GM18520 (cell line): Measurements from ENCODE around the gene IGFLR1.
A peak's percentile ranks its signal among the peaks of the same experiment; 100 is the strongest.

Source experiments
- ATAC-seq: cut with Tn5 transposase; IDR thresholded peaks from one replicate; pipeline ENCODE4 v1.9.1; 2021; ENCODE audit not compliant: unreplicated experiment

Gene IGFLR1

DNA sequence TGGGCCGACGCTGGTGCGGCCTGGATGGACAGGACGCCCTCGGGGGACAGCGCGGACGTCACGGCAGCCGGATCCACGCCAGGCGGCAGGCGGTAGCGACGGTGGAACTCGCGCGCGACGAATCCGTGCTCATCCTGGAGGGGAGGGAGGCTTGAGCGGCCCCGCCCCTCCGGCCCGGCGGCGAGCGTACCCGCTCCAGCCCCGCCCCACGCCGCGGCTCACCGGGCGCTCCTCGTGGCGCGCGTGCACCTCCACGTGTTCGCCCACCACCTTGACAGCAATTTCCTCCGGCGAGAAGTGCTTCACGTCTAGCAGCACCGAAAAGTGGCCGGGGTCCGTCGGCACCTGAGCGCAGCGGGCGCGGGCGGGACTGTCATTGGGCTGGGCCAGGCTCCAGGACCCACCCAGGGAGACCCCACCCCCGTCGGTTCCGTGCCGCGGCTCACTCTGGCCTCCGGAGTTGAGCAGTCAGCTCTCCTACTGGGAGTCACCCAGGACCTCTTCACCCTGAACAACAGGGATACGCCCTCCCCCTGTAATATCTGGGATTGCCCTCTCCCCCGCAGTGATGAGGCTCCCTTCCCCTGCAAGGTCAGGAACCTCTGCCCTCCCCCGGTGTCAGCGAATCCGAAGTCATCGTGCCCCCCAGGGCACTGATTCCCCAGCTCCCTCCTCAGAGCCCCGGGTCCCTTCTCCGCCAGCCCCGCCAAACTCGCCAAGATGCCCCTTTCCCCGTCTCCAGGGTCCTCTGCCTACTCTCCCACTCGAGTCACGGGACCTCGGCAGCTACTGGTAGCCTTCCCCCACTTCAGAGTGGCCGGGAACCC, 13.5 kb upstream of the IGFLR1 start:
- ATAC-seq = no peak

- ATAC-seq = no peak
Observed at GRCh38 chr19:35755131-35755549, 12.9 kb upstream of the IGFLR1 start.

DNA sequence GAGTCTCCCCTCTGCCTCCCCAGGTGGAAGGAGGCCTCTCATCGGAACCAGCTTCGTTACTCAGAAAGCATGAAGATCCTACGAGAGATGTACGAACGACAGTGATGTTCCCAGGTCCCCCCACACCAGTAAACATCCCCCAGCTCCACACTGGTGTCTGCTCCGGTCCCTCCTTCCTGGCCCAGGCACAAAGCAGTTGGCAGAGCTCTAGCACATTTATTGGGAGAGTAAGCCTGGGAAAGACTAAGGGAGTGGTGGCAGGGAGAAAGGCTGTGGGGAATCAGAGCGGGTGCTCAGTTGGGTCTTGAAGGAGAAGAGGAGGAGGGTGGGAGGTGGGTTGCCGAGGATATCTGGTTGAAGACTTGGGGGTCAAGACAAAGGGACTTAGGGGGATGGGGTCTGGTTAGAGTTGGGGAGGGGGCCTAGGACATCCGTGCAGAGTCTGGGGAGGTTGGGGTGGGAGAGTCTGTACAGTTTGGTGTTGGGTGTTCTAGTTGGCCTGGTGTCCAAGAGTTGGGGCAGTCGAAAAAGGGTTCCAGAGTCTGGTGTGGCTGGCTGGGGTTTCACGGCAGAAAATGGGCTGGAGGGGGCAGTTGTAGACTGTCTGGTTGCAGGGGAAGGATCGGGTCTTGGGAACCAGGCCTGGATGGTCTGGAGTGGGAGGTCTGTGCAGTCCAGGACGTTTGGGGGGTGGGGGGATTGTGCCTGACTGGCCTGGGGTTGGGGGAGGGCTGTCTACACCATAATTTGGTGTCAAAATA, 12.3 kb upstream of the IGFLR1 start:
- ATAC-seq = no peak

- ATAC-seq = no peak
Observed at GRCh38 chr19:35753634-35754369, 11.6 kb upstream of the IGFLR1 start.

- ATAC-seq = no peak
Observed at GRCh38 chr19:35752746-35753350, 10.6 kb upstream of the IGFLR1 start.

DNA sequence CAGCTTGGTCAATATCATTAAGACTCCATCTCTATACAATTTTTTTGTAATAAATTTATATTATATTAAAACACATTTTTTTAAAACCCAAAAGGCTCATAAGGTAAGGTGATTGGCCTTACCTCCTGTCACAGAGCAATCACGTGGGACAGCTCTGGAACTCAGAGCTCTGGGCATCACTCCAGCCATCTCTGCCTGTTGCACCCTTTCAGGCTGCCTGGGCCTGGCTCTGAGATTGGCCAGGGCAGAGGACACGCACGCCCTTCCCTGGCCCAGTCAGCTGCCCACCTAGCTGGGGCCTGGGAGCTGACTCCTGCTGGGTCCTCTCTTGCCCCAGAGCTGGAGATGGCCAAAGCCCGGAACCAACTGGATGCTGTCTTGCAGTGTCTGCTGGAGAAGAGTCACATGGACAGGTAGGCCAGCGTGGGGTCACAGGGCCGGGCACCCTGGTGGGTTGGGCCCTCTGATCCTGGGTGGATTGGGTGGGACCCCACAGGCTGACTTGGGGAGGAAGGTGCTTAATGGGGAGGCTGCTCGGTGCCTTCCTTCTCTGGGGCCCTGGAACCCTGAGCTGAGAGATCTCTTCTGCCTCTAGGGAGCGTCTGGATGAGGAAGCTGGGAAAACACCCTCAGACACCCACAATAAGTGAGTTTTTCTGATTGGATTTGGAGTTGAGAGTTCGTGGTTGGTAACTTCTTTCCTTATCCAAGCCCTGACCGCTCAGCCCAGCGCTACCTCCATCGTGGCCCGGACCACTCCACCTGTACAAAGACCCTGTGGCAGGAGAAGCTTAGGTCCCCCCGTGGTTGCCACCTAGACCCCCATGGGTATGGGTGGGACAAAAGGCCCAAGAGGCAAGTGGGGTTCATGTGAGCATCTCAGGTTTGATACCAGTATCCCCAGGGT, 9.8 kb upstream of the IGFLR1 start:
- ATAC-seq = no peak

DNA sequence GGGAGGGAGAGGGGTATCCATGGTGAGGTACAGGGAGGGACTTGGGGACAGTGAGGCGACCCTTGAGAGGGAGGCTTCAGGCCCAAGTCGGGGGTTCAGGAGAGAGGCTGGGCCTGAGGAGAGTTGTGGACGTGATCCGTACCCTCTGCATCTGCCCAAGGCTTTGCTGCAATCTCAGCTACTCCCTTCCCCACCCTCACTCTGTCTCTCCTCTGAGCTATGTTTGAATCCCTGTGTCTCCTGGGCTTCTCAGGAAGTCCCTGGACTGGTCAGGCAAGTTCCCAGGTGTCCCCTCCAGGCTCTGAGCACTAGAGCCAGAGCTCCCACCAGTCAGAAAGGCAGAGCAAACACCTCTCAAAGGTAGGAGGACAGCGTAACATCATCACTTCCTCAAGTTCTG, 7.9 kb upstream of the IGFLR1 start:
- ATAC-seq = no peak

DNA sequence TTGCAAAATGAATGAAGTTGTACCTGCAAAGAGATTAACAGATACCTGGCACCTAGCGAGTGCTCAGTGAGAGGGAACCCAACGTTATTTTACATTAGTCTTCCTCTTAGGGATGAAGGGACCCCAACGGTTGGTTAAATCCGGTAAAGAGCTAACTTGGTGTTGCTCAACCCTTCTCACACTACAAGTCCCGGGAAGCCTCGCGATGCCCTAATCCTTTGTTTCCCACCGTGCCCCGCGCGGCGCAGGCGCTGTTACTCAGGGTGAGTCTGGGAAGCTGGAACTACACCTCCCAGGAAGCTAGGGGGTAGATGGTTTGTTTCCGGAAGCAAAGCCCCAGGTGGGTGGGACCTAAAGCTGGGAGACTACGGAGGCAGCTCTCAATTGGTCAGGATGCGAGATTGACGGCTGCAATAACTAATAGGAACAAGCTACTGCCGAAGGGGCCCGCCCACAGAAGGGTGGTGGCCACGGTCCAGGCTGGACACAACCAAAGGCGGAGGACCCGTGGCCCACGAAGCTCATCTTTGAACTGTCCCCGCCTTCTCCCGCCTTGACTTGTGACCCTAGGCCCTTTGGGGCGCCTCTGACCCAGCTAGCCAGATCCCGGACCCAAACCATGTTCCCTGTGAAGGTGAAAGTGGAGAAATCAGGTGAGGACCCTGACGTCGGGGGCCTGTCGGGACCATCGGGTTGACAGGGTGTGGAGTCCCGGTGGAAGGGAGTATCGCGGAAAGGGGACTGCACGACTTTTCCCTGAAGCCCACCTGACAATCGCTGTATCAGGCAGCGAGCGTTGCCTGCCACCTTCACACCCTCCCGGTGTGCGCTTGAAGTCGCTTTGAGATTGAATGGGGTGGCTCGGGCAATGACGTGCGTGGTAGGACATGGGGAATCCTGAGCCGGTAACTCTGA, 6.1 kb upstream of the IGFLR1 start, which contains the start of gene LIN37:
Gene LIN37, plus strand, starts transcription at position 471 of the 915 bp plus-strand sequence. Its CDS starts 149 bp downstream, at position 620.
- ATAC-seq = peak; percentile 71

DNA sequence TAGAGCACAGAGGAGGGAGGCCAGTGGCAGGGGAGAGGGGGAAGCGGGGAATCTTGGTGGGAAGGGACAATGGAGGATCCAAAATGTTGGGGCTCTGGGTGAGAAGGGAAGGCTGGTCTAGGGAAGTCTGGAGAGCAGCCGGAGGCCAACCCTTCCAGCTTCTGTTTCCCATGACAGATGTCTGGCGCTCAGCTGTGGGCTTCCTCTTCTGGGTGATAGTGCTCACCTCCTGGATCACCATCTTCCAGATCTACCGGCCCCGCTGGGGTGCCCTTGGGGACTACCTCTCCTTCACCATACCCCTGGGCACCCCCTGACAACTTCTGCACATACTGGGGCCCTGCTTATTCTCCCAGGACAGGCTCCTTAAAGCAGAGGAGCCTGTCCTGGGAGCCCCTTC, 4.3 kb upstream of the IGFLR1 start:
- no peak for ATAC-seq

GRCh38 chr19:35746087-35746462, 3.8 kb upstream of the IGFLR1 start:
- ATAC-seq = no peak

DNA sequence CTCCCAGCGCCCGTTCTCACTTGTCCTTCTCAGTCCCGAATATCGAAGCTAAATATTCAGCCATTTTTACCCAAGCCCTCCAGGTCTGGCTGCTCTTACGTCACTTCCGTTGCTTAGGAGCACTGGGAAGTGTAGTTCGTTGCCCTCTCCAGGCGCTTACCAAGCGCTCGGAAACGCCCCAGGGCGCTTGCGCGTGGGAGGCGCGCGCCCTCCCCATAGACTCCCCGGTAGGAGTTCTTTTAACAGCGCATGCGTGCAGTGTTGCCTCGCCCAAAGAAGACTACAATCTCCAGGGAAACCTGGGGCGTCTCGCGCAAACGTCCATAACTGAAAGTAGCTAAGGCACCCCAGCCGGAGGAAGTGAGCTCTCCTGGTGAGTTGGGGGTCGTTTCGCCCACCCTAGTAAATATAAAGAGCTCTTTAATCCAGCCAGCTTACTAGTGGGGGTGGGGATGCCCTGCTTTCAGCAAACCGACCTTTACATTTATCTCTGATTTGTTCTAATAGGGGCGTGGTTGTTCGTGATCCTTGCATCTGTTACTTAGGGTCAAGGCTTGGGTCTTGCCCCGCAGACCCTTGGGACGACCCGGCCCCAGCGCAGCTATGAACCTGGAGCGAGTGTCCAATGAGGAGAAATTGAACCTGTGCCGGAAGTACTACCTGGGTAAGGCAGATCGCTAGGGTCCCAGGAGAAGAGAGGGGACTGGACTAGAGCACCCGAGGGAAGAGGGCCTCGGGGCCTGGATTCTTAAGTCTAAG, 3.3 kb upstream of the IGFLR1 start, which contains the start of the genes PSENEN and U2AF1L4:
Gene PSENEN, plus strand, starts transcription at position 324 of the 759 bp plus-strand sequence. Its CDS starts 280 bp downstream, at position 604.
Gene U2AF1L4, minus strand, starts transcription at position 91 of the 759 bp plus-strand sequence. Its CDS starts 27 bp downstream, at position 64.
- ATAC-seq = peak; percentile 45

DNA sequence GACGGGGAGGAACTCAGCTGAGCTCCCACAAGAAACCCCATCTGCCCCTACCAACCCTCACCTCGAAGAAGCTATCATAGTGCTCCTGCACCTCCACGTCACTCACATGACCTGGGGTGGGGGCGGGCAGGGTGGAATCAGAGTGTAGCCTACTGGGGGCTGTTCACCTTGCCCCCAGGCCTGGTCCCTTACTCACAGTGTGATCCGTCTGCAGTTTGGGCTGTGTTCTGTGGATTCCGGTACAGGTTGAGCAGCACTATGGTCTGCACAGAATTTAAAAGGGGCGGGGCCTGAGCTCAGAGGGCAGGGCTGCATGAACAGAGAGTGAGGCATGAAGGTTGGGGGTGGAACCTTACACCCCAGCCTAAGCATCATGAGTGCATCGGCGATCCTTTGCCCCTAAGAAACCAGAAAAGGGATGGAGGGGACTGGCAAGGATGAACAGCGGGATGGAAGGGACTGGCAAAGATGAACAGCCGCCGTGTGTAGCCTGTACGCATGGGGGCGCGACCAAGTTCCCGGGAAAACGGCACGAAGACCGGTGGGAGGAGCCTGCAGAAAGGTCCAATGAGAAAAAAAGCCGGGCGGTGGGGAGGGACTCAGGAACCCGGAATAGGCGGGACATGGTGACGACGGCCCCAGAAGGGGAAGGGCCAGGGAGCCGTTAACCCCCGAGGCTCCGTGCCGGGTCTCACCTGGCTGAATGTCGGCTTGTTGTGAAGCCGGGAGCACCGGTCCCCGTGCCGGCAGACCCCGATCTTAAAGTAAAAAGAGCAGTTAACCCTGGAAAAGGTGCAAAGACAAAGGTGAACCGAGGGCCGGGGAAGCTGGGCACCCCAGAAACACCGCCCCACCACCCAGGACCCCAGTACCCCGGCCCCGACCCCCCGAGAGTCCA, 2.4 kb upstream of the IGFLR1 start:
- peak; percentile 14 for ATAC-seq

DNA sequence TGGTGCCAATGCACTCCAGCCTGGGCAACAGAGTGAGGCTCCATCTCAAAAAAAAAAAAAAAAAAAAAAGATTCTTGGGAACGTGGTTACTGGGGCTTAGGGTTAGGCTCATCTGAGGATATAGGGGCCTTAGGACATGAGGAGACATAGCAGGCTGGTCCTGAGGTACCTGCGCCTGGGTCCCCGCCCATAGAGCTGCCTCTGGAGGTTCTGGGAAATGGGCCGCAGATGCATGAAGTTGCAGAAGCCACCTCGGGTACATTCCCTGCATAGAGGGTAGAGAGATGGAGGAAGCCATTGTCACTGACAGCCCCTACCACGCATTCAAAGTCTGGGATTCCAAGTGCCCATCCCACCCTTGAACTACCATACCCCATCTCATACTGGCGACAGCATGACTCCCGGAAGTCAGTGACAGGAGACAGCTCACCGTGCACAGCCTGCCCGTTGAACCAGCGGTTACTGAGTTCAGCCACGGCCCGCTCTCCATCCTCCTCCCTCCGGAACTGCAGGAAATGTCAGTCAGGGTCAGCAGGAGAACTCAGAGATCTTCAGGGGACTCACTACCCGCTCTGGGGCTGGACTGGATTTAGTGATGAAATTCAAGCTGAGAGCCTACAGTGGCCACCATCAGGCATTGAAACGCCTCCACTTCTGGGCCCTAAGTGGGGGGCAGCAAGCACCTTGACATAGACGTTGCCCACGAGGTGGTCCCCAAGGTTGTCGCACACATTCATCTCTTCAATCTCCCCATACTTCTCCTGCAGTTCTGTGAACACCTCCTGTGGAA, 1.6 kb upstream of the IGFLR1 start:
- no peak for ATAC-seq

DNA sequence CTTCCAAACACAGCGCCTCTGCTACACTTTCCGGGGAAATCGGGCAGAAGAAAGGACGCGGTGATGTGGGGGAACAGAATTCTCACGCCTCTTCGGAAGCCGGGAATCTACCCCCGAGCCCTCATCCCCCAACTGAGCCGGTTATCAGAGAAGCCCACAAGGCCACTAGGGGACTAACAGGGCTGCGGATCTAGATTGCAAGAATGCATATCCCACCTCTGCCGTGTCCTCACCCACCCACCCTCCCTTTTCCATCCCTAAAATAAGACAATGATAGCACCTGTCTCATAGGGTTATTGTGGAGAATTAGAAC, 1.1 kb downstream of the IGFLR1 start:
- ATAC-seq = no peak

- peak; percentile 40 for ATAC-seq
Observed at GRCh38 chr19:35740423-35741202, 1.6 kb downstream of the IGFLR1 start.

DNA sequence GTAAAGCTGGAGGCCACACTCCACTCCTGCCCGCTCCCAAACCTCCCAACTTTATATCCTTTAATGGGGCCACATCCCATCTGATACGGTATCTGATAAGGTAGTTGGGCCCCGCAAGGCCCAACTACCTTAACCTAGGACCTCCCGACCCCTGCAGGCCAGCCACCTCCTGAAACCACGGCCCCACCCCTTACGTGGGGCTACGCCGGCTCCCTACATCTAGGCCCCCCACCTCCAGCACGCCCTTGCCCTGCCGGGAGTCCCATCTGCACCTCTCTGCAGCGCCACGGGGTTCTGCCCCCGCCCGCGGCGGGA, 2.2 kb downstream of the IGFLR1 start:
- ATAC-seq = no peak
